SKM-1 (cell line): ENCODE results near the gene RUNX2.

Source experiments
- DNase-seq: peaks from one replicate; lab custom pipeline; 2025; ENCODE audit not compliant: unreplicated experiment; lab: John Stamatoyannopoulos, UW

RUNX2 gene

GRCh38 chr6:45479834-45480751, 152.0 kb downstream of the RUNX2 start:
- DNase-seq = peak; percentile 60

GRCh38 chr6:45480752-45481415, 152.8 kb downstream of the RUNX2 start:
- DNase-seq = no peak

DNA sequence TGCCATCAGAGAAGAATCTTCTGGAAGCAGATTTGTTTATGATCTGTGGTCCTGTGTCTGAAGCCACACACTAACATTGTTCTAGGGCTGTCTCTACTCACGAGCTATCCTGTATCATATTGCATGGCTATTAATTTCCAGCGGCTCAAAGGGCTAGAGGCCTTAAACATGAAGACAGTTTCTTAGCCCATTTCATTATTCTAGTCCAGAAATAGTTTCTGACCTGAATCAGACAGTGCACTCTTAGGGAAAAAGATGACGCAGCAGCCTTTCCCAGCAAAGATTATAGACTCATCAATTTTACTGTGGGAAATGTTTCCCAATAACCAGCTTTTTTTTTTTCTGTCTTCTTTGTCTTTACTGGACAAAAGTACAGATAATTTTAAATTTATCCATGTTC, 154.9 kb downstream of the RUNX2 start:
- DNase-seq = no peak

GRCh38 chr6:45483501-45483900, 155.4 kb downstream of the RUNX2 start:
- no peak for DNase-seq

DNA sequence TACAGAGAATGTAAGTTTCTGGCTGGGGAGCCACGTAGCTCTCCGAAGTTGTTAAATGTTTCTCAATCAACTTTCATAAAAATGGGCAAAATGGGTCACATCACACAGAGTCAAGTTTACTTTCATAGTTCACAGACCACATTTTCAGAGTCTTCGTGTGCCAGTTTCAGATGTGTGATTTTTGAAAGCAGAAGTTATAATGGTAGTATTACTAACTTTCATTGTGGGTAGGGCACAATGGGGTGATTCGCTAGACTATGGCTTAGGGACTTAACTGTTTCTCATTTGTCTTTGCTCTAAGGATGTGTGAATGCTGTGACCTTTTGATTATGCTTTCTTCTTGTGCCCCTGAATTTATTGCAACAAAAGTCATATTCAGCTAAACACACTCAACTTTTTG, 158.6 kb downstream of the RUNX2 start:
- no peak for DNase-seq

DNA sequence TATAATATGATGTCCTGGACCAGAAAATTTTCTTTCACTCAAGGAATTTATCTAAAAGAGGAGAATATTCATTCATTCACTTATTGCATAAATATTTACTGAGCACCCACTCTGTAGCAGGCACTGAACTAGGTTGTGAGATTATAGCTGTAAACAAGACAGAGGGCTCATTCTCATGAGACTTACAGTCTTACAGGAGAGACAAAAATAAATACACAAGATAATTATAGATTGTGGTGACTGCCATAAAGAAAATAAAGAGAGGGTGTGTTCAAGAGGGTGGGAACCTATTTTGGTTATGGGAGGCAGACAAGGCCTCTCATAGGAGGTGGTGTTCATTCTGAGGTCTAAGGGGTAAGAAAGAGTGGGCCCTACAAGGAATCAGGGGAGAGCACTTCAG, 159.5 kb downstream of the RUNX2 start:
- no peak for DNase-seq

DNA sequence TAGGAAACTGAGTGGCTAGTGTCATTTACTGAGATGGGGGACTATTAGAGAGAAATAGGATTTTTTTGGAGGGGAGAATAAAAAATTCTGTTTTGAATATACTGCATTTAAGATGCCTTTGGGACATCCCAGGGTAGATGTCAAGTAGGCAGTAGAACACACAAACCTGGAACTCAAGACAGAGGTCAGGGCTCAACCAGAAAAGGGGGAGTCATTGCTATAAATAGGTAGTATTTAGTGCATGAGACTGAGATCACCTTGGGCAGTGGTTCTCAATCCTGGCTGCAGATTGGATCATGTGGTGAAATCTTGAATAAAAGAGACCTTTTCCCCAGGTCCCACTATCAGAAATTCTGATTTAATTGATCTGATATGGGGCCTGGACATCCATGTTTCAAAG, 160.1 kb downstream of the RUNX2 start:
- no peak for DNase-seq

GRCh38 chr6:45488889-45489288, 160.8 kb downstream of the RUNX2 start:
- no peak for DNase-seq

- DNase-seq = no peak
These were observed 163.1 kb downstream of the RUNX2 start for GRCh38 chr6:45491048-45491735.

- no peak for DNase-seq
These were observed 163.7 kb downstream of the RUNX2 start for GRCh38 chr6:45491874-45492273.

- DNase-seq = no peak
These were observed 165.6 kb downstream of the RUNX2 start for GRCh38 chr6:45493761-45494160.

GRCh38 chr6:45494416-45495135, 166.4 kb downstream of the RUNX2 start:
- peak; percentile 5 for DNase-seq

DNA sequence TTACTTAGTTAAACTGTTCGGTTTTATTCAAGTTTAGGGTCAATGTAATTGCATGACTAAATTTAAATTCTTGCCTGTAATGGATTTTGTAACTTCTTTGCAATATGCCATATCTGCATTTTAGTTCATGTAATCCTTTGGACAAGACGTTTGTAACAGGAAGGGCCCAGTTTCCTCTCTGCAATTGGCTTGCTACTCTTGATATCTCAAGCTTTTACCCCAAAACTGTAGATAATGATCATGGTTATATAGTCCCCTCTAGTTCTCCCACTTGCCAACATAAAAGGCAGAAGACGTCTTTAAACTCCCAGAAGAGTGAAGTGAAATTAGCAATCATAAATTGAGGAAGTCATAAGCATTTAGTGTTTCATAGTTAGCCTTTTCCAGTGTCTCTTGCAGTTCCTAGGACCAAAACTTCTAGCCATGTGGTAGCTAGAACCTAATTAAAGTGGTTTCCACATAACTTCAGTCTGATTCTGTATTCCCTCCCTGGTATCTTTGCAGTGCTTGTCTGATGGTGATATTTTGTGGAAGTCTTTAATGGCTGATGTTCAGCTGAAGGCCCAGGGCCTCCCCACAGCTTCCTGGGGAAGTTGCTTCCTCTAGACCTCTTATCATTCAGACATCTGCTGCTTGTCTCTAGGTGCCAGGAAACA, 167.4 kb downstream of the RUNX2 start:
- DNase-seq = peak; percentile 76

DNA sequence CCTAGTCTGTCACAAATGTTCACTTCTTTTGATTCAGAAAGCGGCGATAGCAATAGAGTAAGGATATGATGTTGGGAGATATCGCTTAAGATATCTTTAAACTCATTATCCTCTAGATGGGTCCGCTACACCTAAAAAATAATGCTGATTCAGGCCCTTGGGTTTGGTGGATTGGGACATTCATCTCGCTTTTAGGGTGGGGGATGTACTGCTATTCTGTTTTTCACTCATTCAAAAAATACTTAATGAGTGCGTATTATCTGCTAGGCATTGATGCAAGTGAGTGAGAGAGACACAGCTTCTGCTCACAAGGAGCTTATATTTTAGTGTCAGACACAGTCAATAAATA, 167.9 kb downstream of the RUNX2 start:
- DNase-seq = no peak

DNA sequence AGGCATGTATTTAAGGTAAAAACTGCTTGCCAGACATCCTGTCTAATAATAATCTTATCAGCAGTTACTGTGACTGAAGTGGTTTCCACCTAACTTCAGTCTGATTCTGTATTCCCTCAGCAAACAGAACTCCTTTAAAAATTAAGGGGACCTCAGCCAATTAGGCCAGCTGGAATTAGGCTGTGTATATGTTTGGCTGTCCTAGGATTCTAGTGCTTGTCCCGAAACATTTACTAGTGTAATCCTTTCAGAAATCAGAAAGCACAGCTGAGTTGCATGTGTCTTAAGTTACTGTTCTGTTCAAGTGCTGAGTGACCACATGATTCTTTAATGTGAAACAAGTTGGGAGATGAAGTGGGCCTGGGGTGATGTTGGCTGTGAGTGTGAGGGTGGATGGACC, 170.5 kb downstream of the RUNX2 start:
- no peak for DNase-seq

DNA sequence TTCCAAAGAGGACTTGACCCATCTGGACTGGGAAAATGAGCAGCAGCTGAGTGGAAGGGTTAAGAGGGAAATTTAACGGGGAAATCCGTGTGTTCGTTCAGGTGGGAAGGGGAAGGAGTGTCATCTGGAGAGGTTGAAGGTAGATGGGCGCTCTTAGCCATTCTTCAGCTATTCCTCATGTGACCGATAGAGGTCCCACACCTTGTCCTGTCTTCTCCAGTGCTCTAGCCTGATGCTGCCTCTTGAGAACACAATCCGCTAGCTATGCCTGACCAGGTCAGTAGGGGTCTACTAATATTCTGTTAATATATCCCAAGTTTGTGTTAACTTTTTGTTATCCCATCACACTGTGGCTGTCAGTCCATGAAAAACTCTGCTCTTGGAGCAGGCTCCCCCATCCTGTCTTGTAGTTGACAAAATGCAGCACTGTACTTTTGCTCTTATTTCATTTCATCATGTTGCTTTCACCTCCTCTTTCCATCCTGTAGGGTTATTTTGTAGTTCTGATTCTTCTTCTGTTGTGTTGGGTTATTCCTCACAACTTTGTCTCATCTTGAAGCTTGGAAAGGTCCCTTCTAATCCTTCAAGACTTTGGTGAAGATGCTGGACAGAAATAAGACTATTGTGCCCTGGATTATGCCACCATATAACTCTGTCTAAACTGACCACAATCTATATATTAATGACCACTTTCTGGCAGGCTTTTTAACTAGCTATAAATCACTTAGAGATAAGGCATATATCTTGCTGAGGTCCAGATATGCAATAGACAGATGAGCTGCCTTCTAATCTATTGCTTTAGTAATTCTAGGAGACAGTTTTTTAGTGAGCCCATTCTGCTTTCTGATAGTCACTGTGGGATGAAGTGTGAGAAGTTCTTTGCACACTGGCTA, 173.0 kb downstream of the RUNX2 start:
- DNase-seq = no peak

DNA sequence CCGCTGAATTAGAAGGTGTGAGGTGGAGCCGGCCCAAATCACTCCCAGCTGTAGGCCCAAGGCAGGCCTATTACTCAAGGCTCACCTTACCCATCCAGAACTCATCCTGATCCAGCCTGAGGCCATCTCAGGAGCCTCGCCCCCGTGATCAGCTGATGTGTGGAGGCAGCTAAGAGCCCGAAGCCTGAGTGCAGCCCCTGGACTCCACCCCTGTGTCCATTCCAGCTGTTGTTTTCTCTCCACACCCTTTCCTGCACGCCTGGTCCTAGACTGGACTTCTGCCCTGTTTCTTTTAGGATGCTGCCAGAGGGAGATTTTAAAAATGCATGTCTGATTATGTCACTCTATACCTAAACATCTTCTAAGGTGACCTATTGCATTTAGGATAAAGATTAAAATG, 174.3 kb downstream of the RUNX2 start:
- no peak for DNase-seq

DNA sequence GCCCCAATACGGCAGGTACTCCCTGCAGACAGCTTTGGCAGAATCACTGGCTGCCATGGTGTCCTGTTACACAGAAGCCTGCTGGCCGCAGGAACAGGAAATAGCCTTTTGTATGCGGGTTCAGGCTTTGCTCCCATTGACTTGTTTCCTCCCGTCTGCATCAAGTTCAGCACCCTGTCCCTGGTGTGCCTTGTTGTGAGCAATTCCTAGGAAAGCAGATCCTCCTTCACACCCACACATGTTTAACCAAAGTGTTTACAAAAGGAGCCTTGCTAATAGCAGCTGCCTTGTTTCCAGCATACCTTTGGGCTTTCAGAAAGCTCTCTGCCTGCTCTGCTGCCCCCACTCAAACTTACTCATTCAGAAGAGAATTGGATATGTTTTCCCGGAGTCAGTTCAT, 176.8 kb downstream of the RUNX2 start:
- no peak for DNase-seq

DNA sequence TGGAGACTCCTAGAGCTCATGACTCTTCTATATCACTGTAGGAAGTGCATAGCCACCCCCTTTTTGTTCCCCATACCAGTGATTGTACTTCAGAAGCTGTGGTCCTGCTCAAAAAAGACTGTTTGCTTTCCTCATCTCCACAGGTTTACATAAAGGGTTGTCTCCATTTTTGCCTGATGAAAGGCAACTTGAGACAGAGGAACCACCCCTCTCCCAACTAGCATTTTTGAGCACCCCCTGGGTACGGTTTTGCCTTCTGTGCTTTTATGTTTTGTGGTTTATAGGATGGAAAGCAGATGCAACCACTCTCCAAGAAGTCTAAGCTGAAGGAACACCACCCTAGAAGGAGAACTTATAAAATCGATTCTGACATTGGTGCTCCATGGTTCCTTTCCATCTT, 177.3 kb downstream of the RUNX2 start:
- no peak for DNase-seq

- DNase-seq = no peak
These were observed 179.1 kb downstream of the RUNX2 start for GRCh38 chr6:45507186-45507585.
